ENCODE data around the gene RIC3.

RIC3 gene

DNA sequence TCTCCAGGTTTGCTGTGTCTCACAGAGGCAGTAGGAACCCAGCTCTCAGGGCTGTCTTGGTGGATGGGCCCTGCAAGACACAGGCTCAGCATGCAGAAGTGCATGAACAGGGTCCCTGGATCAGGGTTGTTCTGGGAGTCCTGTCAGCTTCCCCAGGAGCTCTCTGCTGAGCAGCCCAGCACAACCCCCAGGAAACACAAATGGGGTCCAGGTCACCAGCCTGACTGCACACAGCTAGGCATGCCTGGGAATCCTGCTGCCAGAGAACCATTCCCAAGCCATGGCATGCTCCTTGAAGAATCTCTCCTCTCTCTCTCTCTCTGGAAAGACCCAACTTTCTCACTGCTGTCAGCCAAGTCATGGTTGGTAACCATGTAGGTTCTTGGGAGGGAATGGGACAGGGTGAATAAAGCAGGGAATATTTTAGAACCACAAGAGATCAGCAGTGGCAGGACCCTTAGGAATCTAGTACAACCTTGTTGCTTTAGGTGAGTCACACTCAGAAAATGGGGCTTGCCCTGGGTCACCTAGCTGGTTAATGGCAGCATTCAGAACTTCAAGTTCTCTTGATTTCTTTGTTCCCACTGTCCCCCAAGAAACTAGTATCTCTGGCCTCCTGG is 66.4 kb downstream of the RIC3 start:
- no peak for DNase-seq

DNA sequence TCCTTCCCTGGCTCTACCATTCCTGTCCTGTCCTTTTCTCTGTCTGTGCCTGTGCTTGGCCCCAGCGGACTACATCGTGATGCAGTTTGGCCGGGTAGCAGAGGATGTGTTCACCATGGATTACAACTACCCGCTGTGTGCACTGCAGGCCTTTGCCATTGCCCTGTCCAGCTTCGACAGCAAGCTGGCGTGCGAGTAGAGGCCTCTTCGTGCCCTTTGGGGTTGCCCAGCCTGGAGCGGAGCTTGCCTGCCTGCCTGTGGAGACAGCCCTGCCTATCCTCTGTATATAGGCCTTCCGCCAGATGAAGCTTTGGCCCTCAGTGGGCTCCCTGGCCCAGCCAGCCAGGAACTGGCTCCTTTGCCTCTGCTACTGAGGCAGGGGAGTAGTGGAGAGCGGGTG is 67.4 kb downstream of the RIC3 start:
- no peak for DNase-seq

DNA sequence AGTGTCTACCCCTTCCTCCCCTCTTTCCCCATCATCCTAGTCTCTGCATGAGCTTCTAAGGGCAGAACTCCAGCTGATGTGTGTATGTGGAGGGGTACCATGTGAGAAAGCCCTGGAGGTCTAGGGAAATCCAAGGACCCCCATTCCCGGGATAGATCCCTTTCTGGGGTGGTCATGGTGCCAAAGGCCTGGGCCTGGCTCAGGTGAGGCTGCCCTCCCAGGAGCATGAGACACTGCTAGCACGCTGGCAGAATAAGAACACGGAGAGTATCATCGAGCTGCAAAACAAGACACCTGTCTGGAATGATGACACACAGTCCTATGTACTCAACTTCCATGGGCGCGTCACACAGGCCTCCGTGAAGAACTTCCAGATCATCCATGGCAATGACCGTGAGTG is 68.2 kb downstream of the RIC3 start:
- no peak for DNase-seq

DNA sequence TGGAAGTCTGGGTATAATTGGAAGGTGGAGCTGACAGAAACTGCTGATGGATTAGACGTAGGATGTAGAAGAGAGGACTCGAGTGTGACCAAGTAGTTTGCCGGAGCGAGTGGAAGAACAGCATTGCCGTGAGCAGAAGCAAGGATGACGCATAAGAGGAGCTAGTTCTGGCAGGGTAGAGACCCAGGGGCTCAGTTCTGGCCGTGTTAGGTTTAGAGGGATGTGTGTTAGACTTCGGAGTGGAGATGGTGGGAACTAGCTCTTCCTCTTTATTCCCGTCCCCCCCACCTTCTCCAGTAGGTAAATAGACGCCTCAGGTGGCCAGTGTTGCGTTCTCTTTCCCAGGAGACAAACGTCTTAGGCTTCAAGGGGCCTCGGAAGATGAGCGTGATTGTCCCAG is 68.7 kb downstream of the RIC3 start:
- no peak for DNase-seq

DNA sequence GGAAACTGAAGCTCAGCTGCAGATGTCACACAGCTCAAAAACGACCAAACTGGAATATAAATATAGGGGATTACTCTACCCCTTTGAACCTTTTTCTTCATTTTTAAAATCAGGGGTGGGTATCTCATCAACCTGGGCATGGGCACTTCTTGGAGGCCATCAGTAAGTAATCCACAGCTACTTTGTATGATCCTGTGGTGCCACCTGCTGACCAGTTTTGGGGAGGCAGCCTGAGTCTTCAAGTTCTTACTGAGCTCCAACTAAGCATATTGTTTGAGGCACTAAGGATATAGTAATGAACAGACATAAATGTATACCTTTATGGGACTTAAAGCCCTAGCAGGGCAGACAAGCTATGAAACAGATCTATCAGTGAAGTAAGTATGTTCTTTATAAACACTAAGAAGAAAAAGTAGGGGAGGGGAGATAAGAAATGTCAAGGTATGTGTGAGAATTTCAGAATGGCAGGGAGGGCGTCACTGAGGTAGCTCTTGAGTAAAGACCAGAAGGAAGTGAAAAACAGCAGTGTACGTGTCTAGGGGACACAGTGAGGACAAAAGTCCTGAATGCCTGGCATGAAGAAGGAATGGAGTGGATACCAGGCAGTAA is 69.4 kb downstream of the RIC3 start:
- DNase-seq: no peak

DNA sequence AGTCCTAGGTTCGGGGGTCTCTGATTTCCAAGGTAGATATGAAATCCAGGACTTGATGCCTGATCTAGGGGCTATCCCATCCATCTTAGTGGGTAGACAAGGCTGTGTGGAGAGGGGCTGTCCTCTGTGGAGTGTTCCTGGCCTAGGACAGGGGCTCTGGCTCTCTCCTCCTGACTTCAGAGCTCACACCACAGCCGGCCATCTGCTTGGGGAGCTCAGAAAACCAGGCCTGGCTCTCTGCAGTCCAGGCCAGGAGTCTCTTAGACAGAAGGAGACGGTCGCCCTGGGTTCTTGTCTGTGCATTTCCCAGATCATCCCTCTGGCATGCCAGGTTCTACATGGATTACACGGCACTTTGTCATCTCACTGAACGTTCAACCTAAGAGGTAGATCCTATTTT is 69.9 kb downstream of the RIC3 start:
- no peak for DNase-seq

DNA sequence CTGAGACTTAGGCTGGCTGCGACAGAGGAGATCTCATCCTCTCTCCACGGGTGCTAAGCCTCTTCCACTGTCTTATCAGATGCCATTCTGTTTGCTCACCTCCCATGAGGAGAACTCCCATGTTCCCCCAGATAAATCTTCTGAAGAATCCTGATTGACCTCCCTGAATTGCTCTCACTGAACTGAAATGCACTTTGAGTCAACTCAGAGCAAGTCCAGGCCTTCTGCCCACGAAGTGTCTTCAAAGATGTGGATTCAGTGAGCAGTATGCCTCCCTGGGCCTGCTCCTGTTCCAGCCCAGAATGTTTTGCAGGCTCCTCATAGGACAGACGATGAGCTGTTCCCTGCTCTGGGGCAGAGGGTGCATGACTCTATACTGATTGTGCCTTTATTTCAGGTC is 70.5 kb downstream of the RIC3 start:
- DNase-seq: no peak

DNA sequence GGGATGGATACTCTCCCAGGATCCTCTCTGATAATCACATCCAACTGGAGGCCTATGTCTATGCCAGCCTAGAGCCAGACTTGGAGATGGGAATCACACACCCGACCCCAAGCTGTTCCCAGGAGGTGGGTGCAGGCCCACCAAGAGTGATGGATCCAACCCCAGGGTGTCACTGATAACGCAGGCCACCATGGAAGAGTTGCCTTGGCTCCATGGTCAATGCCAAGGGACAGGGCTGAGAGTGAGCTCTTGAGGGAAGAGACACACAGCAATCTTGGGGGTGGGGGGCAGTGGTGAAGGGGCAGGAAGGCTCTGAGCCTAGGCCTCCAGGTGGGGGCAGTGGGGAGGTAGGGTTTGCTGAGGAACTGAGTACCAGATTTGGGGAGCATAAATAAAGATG is 70.9 kb downstream of the RIC3 start:
- no peak for DNase-seq

DNA sequence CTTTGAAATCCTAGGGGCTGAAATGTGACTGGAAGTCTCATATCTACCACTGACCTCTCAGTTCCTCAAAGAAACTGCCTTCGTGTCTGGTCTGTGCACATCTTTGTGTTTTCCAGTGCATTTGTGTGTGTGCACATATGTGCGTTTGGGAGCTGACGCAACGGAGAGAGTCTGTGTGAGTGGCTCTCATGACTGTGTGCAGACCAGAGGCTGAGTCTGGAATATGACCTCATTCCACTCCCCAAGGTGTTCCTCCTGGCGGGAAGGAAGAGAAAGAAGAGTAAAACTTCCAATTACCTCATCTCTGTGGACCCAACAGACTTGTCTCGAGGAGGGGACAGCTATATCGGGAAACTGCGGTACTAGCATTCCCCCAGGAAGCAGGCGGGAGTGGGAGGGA is 71.4 kb downstream of the RIC3 start:
- DNase-seq: no peak

DNA sequence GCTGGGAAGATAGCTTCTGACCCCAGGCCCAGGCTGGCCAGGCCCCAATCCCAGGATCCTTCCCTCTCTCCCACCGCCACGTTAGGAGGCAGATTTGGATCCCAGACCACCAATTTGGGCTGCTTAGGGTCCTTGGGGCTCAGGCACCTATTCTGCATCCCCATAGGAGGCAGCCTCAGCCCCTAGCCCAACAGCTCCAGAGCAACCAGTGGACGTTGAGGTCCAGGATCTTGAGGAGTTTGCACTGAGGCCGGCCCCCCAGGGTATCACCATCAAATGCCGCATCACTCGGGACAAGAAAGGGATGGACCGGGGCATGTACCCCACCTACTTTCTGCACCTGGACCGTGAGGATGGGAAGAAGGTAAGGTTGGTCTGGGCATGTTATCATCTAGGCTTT is 71.8 kb downstream of the RIC3 start:
- DNase-seq: no peak

DNA sequence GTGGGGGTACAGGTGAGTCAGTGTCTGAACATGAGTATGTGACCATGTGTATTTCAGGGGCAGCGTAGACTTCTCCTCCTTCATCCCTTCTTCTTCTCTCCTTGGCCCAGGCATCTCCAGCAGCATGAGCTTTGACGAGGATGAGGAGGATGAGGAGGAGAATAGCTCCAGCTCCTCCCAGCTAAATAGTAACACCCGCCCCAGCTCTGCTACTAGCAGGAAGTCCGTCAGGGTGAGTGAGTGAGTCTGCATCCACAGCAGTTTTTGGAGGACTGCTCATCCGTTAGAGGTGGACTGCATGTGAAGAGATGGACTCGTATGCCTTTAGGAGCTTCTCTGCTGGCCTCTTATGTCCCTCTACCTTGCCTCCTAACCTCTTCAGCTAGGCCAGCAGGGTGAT is 72.2 kb downstream of the RIC3 start:
- DNase-seq: no peak

DNA sequence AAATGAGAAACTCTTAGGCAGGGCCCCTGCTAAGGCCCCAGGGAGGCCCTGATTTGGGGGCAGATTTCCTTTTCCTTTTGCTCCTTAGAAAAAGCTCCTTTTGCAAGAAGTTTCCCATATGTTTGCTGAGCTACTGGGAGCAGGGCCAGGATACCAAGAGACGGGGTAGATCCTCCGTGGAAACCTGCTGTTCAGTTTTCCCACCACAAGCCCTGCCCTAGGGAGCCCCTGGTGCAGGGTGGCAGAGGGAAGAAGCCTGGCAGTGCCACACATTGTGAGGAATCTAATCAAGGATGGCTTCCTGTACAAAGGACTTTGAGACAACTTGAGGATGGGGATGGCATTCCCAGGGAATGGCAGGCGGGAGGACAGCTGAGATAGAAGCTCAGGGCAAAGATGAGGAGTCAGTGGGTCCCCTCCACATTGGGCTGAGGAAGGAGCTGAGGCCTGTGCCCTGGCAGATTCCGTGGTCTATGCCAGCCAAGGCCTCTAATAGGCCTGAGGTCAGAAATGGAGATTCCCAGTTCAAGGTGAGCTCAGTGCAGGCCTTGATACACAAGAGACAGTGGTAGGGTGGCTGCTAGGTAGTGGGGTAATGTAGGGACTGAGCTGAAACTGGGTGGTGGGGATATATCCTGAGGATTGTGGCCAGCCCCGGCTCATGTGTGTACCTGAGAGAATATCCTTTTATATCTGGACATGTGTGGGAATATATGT is 72.9 kb downstream of the RIC3 start:
- DNase-seq: no peak

DNA sequence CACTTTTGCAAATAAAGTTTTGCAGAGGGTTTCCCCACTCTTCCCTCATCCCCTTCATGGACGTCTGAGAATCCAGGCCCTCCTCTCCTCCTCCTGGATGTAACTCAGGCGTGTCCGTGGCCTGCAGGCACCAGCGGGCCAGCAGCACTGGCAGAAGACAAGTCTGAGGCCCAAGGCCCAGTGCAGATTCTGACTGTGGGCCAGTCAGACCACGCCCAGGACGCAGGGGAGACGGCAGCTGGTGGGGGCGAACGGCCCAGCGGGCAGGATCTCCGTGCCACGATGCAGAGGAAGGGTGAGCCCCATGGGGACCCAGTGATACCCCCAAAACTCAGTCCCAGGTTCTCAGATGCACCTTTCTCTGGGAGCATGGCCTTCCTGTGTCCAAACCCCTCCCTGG is 73.5 kb downstream of the RIC3 start:
- no peak for DNase-seq

DNA sequence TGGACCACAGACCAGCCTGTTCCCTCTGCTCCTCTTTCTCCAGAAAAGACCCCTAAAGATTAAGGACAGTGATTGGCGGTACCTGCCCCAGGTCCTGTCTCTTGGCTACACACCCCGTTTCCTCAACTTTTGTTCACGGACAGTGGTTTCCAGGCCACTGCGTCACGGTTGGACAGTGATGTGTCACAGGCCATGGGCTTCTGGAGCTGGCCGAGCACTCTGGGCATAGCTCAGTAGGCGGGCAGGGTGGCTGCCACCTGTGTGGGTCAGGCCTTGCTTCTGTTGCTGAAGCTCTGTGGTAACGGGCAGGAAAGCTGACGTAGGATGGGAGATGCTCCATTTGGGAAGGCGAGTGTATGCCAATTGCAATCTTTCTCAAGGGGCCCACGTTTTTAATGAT is 74.2 kb downstream of the RIC3 start:
- DNase-seq: no peak

DNA sequence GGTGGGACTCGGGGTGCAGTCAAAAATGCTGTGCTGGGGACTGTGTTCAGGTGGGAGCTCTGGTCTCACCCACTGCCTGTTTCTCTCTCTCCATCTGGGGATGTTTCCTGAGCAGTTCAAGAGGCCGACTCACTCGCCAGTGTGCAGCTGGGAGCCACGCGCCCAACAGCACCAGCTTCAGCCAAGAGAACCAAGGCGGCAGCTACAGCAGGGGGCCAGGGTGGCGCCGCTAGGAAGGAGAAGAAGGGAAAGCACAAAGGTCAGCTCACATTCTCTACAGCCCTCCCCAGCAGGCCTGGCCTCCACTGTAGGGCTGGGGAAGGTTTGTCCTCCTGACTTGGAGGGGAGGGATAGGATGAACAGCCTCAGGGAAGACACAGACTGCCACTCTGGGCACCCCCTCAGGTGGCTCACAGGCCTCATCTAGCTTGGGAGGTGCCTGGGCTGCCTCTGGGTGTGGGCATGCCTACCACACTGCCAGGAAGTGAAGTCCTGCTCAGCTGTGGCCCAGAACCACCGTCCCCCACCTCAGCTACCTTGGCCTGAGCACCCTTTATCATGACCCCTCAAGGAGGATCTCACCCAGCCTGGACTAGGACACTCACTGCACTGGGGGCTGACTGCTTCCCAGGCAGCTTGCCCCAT is 74.8 kb downstream of the RIC3 start:
- DNase-seq: no peak

DNA sequence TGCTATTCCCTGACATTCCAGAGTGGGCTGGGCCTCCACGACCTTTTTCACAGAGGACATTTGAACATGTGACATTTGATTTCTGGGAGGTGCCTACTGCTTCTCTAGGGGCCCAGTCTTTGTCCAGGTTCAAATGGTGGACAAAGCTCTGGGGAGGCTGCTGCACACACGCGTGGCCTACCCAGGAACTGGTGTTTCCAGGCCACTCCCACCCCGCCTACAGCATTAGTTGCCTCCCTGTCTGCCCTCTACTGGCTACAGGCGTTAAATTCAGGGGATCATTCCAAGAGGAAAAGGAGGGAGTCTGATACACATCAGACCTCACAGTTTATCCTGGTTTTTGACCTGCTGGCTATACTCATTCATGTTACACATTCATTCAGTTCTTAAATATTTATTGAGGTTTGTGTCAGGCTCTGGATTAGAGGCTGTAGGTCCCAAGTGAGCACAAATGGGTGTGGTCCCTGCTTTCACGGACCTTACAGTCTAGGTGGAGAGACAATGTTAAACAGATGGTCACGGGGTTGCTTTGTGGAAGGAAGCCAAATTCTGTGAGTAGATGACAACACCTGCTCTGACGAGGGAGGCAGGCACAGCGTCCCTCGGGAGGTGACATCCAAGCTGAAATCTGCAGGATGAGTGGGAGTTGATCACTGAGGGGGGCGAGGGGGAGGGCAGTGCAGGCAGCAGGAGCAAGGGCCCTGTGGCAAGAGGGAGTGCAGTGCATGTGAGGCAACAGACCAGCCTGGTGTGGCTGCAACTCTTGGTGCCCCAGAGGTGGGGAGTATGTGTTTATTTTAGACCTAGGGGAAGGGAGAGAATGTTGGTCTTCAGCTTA is 76.0 kb downstream of the RIC3 start:
- no peak for DNase-seq

DNA sequence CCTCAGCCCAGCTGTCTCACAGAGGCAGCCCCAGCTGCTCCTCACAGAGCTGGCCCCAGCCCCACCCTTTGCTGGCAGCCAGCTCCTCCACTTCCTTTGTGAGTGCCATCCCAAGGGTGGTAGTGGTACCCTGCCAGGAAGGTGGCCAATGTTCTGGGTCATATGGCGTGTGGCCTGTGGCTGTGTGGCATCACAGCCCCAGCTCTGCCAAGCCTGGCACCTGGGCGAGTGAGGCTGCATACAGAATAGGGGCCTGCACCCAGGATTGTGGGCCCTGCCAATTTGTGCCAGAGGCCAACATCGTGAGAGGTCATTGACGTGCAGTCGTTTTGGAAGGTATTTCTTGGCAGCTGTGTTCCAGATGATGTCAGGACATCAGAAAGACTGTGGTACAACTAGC is 77.1 kb downstream of the RIC3 start:
- no peak for DNase-seq

DNA sequence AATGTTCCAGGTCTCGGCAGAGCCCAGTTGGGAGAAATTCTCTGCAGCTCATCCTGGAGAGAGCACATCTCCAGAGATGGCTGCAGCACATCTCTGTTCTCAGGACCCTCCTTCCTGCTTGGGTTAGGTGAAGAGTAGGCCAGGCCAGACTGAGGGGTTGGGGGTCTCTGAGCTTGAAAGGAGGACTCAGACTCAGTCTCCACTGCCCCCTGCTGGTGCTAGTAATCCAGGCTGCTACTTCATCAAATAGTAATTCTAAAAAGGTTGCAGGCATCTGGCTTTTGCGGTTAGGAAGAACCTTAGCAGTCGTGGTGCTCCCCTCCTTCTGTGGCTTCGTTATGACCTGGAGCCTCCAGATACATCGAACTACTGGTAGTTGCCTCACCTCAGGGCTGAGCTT is 78.1 kb downstream of the RIC3 start:
- DNase-seq: no peak

DNA sequence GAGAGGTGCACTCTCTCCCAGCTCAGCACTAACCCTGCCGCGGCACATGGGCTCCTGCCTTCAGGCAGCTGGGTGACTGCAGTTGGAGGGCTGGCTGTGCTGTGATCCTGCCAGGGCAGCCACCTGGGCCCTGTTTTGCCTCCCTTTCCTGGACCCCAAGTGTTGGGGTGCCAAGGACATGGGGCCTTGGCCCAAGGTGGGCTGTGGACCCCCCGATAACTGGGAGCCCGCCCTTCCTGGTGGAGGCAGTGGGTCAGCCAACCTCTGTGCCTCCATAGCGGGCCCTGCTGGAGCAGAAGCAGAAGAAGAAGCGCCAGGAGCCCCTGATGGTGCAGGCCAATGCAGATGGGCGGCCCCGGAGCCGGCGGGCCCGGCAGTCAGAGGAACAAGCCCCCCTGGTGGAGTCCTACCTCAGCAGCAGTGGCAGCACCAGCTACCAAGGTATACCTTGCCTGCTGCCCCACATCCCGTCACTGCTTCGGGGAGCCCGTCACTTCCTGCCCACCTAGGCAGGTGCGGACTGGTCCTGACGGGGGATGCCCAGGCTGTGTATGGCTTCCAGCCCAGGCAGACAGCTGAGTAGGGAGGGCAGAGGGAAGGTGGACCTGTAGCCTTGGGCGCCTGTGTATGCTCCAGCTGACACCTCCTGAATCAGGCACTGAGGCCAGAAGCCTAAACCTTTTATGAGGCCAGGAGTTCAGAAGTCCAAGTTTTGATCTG is 78.9 kb downstream of the RIC3 start:
- no peak for DNase-seq

DNA sequence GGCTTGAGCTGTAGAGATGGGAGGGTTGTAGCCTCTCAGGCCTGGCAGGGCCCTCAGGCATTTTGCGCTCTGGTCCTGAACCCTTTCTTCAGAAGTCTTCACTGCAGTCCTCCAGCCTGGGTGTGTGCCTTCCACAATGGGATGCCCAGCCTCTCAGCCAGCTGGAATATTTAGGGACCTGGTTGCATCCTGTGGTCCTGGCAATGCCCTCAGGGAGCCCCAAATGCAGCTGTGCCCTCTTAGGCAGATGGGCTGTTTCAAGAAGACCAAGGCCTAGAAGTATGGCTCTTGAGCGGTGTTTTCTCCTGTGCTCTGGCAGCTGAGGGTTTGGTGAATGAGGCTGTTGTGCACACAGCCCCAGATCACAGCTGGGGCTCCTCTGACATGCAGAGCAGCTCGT is 81.1 kb downstream of the RIC3 start:
- no peak for DNase-seq

DNA sequence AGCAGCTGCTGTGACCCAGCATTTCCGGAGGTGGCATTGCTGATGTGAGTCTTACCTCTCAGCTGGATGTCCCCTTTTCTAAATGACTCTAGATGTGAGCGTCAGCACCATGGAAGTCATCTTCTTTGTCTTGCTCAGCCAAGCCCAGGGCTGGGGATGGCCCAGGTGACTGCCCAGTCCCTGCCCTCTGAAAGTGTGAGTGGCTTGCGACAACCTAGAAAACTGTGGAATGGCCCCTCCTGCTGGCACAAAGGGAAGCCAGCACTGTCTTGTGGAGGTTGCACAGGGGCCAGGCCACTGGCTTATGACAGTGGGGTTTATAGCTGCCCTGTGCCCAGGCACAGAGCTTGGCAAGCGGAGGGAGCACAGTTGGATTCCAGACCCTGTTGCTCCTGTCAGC is 81.6 kb downstream of the RIC3 start:
- no peak for DNase-seq

DNA sequence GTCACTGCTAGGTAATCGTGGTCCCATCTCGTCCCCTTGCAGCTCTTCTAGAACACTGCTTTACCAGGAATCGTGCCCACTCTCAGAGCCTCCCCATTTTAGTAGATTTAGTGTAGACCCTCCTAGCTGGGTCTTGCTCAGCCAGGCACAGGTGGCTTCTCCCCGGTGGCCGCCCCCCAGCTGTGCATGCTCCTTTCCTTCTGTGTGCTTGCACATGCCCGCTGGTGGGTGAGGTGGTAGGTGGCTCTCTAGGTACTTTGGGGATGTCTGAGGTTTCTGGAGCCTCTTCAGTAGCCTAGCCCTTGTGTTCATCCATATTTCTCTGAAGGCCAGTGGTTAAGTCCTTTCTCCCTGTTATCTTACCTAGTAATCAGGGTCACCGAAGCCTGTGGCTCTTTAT is 82.3 kb downstream of the RIC3 start:
- DNase-seq: no peak
